ENCODE results near the gene COMMD1. TPM values are rescaled to one million over a fixed set of nuclear protein-coding genes. Genes with fewer than 3 reads are reported as not detected.
"Not testable (repeated sequence)": the region's sequence is repeated elsewhere in the genome, so short reads cannot be mapped to it uniquely, and the experiment has no call there.

The COMMD1 gene
- polyA plus RNA-seq, 2 of the 4 experiments (the other 2 are of a cell fraction) = 54.1 to 57.3 TPM

DNA sequence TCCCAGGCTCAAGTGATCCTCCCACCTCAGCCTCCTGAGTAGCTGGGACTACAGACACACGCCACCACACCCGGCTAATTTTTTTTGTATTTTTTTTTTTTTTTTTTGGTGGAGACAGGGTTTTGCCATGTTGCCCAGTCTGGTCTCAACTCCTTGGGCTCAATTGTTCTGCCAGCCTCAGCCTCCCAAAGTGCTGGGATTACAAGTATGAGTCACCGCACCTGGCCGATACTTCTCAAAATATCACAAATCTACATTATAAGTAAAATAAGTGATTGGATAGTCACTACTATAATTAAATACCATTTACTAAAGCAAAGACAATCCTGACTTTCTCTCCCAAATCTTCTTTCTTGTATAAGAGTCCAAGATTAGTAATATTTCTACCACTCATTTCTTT is 26.1 kb upstream of the COMMD1 start:
- DNase-seq (ENCODE audit: low read depth in 1 of 2, low spot score in 1 of 2); H3K9me3 ChIP-seq; ATAC-seq; FAIRE-seq; H3K4me3 ChIP-seq; POLR2A ChIA-PET; TF ChIP-seq FOSL2 (IDR thresholded peaks at IDR 0.05): not testable (repeated sequence)
- Histone ChIP-seq H3K27ac (peak overlapping the region in 1 of 2 experiments; percentile 31; a peak in 2 of 6 replicates), H3K4me2 (peak overlapping the region; percentile 53; the same call in 2 of the 3 replicates), H3K4me1 (peaks cover 41% of the 10 kb centered on the region)
- WGBS (ENCODE audit: missing lambda C conversion rate) = 91% methylated on average over 4 of the region's 4 CpGs
- TF ChIP-seq FOSL2 (CRISPR knock-in tag; IDR thresholded peaks at IDR 0.05) = peak; percentile 45; the same call in 1 of the 2 replicates
- CTCF ChIA-PET = interaction anchor here (0.6 kb wide), 1 partner anchor 430 kb away, joined by 3 read pairs; no protein-coding TSS in a partner anchor

DNA sequence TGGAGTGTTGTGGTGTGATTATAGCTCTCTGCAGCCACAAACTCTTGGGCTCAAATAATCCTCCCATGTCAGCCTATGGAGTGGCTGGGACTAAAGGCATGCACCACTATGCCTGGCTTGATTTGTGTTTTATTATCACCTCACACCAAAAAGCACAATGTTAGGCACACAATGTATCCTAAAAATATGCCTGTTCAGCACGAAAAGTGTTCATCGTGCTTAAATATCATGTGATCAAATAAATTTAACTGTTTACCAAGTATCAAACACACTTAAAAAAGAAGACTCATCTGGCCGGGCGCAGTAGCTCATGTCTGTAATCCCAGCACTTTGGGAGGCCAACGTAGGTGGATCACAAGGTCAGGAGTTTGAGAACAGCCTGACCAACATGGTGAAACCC is 22.6 kb upstream of the COMMD1 start:
- no peak overlapping the region for H3K4me3 ChIP-seq
- H3K4me1 ChIP-seq = peaks cover 49% of the 10 kb centered on the region
- POLR2A ChIA-PET = interaction anchor here (0.6 kb wide), 2 partner anchors 28 to 472 kb away, joined by 3 to 4 read pairs; no protein-coding TSS in a partner anchor
- CTCF ChIA-PET = interaction anchor here (1.2 kb wide), 1 partner anchor 16 kb away, joined by 3 read pairs; no protein-coding TSS in a partner anchor
- no peaks in the 10 kb centered on the region for H3K9me3 ChIP-seq
- H3K27ac ChIP-seq = no peak overlapping the region
- no peak overlapping the region for H3K4me2 ChIP-seq
- DNase-seq (ENCODE audit: low read depth in 1 of 2, low spot score in 1 of 2) (no peak), ATAC-seq (no peak), FAIRE-seq (no peak)
- TF ChIP-seq RAD21 (conservative IDR thresholded peaks at IDR 0.05 in 1 of 2, IDR thresholded peaks at IDR 0.05 in 1 of 2) (no peak), MAFK (IDR thresholded peaks at IDR 0.05; ENCODE audit: partially characterized antibody) (peak; percentile 64), NPAS2 (CRISPR knock-in tag; IDR thresholded peaks at IDR 0.05; ENCODE audit: borderline replicate concordance) (no peak), BHLHE40 (IDR thresholded peaks at IDR 0.05; ENCODE audit: low read depth, low read length) (no peak), JUN (IDR thresholded peaks at IDR 0.05) (no peak), KDM5A (IDR thresholded peaks at IDR 0.05) (no peak), ZC3H11A (IDR thresholded peaks at IDR 0.05) (no peak)
- WGBS (ENCODE audit: missing lambda C conversion rate) = 93% methylated on average over 5 of the region's 5 CpGs

DNA sequence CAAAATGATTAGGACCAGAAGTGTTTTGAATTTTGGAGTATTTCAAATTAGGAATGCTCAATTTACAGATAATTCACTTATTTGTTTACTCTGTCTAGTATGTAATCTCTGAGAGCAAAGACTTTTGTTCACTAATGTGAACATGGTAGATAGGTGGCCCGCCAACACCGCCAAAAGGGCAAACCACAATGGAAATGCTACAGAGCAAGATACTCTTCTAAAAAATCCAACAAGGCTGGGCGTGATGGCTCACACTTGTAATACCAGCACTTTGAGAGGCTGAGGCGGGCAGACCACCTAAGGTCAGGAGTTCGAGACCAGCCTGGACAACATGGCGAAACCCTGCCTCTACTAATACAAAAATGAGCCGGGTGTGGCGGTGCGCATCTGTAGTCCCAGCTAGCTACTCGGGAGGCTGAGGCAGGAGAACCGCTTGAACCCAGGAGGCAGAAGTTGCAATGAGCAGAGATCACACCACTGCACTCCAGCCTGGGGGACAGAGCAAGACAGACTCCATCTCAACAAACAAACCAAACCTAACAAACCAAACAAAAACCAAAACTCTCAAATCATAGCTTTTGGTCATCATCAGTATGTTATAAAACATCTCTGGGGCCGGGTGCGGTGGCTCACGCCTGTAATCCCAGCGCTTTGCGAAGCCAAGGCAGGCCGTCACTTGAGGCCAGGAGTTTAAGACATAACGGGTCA is 19.4 kb upstream of the COMMD1 start:
- ATAC-seq (no peak), FAIRE-seq (no peak), DNase-seq (ENCODE audit: low read depth in 1 of 2, low spot score in 1 of 2) (no peak)
- 86% methylated on average over 18 of the region's 18 CpGs for WGBS (ENCODE audit: missing lambda C conversion rate)
- TF ChIP-seq JUN (IDR thresholded peaks at IDR 0.05) (no peak), TP53 (CRISPR knock-in tag; IDR thresholded peaks at IDR 0.05) (peak; percentile 57; the same call in 1 of the 2 replicates)
- Histone ChIP-seq H3K27ac (no peak overlapping the region), H3K4me2 (peak overlapping the region; percentile 83), H3K4me3 (peak overlapping the region; percentile 88), H3K4me1 (peaks cover 27% of the 10 kb centered on the region), H3K9me3 (no peaks in the 10 kb centered on the region)
- ChIA-PET CTCF (interaction anchor here (0.7 to 1.6 kb wide), 3 partner anchors 15 to 188 kb away, joined by 3 read pairs; no protein-coding TSS in a partner anchor), POLR2A (interaction anchor here (0.6 to 1.6 kb wide), 3 partner anchors 40 to 347 kb away, joined by 3 to 4 read pairs (median 3); partner anchors contain the start of gene XPO1)

DNA sequence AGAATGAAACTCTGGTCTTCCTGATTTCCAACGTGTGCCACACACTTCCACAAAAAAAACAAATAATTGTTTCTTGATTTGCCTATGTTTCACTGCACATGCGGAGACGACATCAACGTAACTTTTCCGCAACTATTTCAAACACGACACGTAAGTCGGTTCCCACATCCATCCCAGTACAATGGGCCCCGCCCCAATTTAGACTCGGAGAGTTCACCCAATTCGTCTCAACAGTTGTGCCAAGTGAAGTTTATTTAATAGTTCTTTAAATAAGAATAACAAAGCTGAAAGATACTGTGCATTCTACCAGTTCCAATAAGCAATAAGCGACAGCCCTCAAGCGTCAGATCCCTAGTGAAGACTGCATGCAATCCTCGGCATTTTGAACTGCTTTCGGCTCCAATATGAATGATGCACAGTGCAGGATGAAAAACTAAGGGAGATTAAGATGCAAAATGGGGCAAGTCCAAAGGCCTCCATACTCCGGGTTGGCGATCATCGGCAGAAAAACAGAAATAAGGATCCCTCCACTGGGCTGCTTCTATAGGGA is 17.7 kb upstream of the COMMD1 start:
- ChIA-PET CTCF (interaction anchor here (0.5 to 1.1 kb wide), 2 partner anchors 462 to 751 kb away, joined by 3 to 4 read pairs; no protein-coding TSS in a partner anchor), POLR2A (interaction anchor here (1.0 kb wide), 1 partner anchor 22 kb away, joined by 3 read pairs; no protein-coding TSS in a partner anchor)
- H3K4me1 ChIP-seq = peaks cover 27% of the 10 kb centered on the region
- WGBS (ENCODE audit: missing lambda C conversion rate) = under 1% methylated on average over 18 of the region's 18 CpGs
- no peaks in the 10 kb centered on the region for H3K9me3 ChIP-seq
- peak in 1 of 2 experiments; percentile 44 for DNase-seq (ENCODE audit: low read depth in 1 of 2, low spot score in 1 of 2)
- no peak for TF ChIP-seq RAD21 (conservative IDR thresholded peaks at IDR 0.05 in 1 of 2, IDR thresholded peaks at IDR 0.05 in 1 of 2)
- no peak for TF ChIP-seq SMC3 (IDR thresholded peaks at IDR 0.05)
- TF ChIP-seq RCOR1 (IDR thresholded peaks at IDR 0.05; ENCODE audit: low read depth, low read length) = no peak
- no peak for TF ChIP-seq FOSB (CRISPR knock-in tag; IDR thresholded peaks at IDR 0.05)
- no peak for TF ChIP-seq CBX8 (IDR thresholded peaks at IDR 0.05)
- peak overlapping the region; percentile 88 for H3K4me3 ChIP-seq
- no peak for FAIRE-seq
- peak overlapping the region; percentile 89 to 93 for H3K27ac ChIP-seq
- peak; percentile 5 to 33; a peak in 3 of 6 replicates for ATAC-seq
- H3K4me2 ChIP-seq = peak overlapping the region; percentile 83
